Tracheal epithelial cell (primary cell): ENCODE results near the gene DDX47. TPM values are rescaled to one million over a fixed set of nuclear protein-coding genes. Genes with fewer than 3 reads are reported as not detected.

Experiments
- total RNA-seq: library from RNA; depleted of rRNA; stranded (reverse); fragments of >200 nt; gene quantifications from 2 replicates; pipeline ENCODE4 v1.2.1, GENCODE V29; 2014

Gene DDX47
- total RNA-seq = 72.7 and 110 TPM in 2 replicates

DNA sequence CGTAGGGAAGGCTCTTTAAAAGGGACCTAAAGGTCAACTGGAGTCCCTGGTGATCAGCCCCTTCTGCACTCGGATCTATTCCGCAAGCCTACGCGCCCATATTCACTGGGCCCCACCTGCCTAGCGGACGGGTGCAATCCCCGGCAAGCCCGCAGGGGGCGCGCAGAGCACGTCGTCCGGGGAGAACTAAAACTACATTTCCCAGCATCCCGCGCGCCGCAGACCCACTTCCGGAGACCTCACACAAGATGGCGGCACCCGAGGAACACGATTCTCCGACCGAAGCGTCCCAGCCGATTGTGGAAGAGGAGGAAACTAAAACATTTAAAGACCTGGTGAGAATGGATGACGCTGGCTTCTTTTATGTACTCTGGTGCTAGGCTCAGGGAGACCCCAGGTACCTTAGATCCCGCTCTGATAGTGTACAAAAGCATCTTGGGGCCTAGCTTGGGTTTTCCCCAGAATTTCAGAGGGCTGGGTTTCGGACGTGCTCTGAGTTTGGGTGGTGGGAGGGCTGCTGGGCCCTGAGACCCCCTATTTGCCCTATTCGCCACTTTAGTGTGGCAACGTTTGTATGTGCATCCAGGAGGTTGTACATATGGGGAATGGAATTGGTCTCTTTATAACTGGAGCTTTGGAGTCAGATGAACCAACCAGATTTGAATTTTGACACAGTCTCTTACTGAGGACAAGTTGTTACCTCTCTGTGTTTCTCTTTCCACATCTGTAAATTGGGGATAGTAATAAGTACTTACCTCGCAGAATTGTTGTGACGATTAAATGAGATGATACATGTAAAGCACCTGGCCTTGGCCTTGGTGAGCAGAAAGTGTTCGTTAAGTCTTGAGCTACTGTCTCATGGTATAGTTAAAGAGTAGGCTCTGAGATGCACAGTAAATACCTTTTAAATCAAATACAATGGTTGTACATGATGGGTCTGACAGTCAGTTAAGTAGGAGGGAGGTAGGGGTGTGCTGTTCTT lies at the start of gene DDX47:
Gene DDX47 (plus strand): TSS at position 227 of the 982 bp plus-strand sequence. CDS start 22 bp downstream, at position 249.

DNA sequence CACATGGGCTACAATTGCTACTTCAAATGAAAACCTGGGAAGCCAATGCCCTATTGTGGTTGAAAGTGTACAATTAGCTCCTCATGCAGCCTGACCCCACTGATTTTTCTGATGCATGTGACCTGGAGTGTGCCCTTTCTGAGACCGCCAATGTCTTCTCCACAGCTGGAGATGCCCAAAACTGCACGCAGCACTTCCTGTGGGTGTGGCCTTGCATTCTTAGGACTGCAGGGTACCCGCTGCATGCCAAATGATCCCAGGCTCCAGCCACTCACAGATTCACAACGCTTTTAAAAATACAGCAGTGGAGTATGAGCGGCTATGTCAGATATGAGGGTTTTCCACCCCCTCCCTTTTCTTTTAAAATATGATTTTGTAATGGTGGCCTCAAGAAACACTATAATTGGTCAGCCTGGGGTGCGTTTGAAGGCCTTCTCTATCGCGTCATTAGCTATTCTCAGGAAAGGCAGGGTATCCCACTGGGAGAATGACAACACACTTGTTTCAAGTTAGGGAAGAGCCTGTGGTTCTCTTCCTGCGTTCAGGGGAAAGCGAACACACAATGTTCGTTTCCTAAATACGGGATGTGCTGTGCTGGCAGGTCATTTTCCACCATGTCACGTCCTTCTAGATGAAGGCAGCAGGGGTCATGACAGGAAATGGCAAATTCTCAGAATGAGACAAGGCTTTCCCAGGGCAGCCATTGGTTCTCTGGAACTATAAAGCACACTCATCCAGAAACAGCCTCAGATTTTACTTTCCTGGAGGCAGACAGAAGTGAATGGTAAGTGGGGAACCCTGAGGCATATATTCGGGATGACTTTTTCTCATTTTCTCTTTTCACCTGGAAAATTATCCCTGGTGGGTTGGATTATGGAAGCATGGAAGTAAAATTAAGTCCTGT lies 28.0 kb upstream of the DDX47 start, which contains the start of gene APOLD1:
Gene APOLD1 (plus strand): TSS at position 749 of the 904 bp plus-strand sequence. CDS start 33 bp downstream, at position 782.

Other genes with a start within 250 kb of the DDX47 start
- gene CREBL2, start 201.5 kb upstream of the DDX47 start, total RNA-seq = 17.6 and 22.2 TPM in 2 replicates
- not detected in 2 replicates for gene GPR19, start 117.2 kb upstream of the DDX47 start, total RNA-seq
- gene CDKN1B, start 96.0 kb upstream of the DDX47 start, total RNA-seq = 25.3 and 35.8 TPM in 2 replicates
- gene APOLD1, start 27.7 kb upstream of the DDX47 start, total RNA-seq = 2.4 and 3.8 TPM in 2 replicates
- gene GPRC5A, start 78.2 kb downstream of the DDX47 start, total RNA-seq = 6.6 and 83.6 TPM in 2 replicates
- not detected in 2 replicates for gene GPRC5D, start 138.8 kb downstream of the DDX47 start, total RNA-seq
- 5.3 and 6.6 TPM in 2 replicates for gene HEBP1, start 186.9 kb downstream of the DDX47 start, total RNA-seq
- gene FAM234B, start 231.0 kb downstream of the DDX47 start, total RNA-seq = 5.1 and 5.8 TPM in 2 replicates